GM13977 (cell line): ENCODE measurements around the gene HOTAIR.

ENCODE experiments used
- DNase-seq: peaks from one replicate; pipeline ENCODE4 v3.0.0; 2012; ENCODE audit warnings: low spot score
- CTCF ChIP-seq: IDR thresholded peaks from 2 replicates; pipeline ENCODE4 v1.5.1; 2012; ENCODE audit warnings: mild to moderate bottlenecking, control low read depth; ENCODE audit not compliant: insufficient read depth; ENCODE audit errors: extremely low read depth, missing control alignments
- in situ Hi-C: fragments of 300-500 bp; cut with MboI; formaldehyde crosslinking; loops from one replicate; pipeline ENCODE4 v1.12.0; 2022; ENCODE audit warnings: low sequenced_read_pairs, low pct_unique_long_range_greater_than_20kb, mixed read lengths, inconsistent platforms; ENCODE audit not compliant: unreplicated experiment

The HOTAIR gene

GRCh38 chr12:53971686-53972085 lies 3.1 kb downstream of the HOTAIR start:
- in situ Hi-C loops, result no loop called here
- no peak for DNase-seq
- TF ChIP-seq CTCF, result no peak

GRCh38 chr12:53971129-53971528 lies 3.6 kb downstream of the HOTAIR start:
- TF ChIP-seq CTCF, result no peak
- in situ Hi-C loops, result no loop called here
- DNase-seq, result no peak

GRCh38 chr12:53970451-53970850 lies 4.3 kb downstream of the HOTAIR start:
- in situ Hi-C loops, result no loop called here

GRCh38 chr12:53969588-53970259 lies 5.0 kb downstream of the HOTAIR start:
- in situ Hi-C loops, result no loop called here

More at GRCh38 chr12:53970451-53970850, 4.3 kb downstream of the HOTAIR start:
- no peak for TF ChIP-seq CTCF
- DNase-seq, result no peak

GRCh38 chr12:53968214-53969127 lies 6.3 kb downstream of the HOTAIR start:
- no peak for DNase-seq
- in situ Hi-C loops, result no loop called here
- no peak for TF ChIP-seq CTCF

More at GRCh38 chr12:53969588-53970259, 5.0 kb downstream of the HOTAIR start:
- no peak for TF ChIP-seq CTCF
- no peak for DNase-seq

GRCh38 chr12:53967421-53967925 lies 7.3 kb downstream of the HOTAIR start:
- no peak for TF ChIP-seq CTCF
- no peak for DNase-seq
- in situ Hi-C loops, result no loop called here
